GM19193 (cell line): Measurements from ENCODE around the gene GFAP.

Experiments used
- POLR2A ChIP-seq: IDR thresholded peaks from 4 replicates; pipeline ENCODE4 v1.6.1; 2011; ENCODE audit not compliant: insufficient read depth, insufficient read length; ENCODE audit errors: extremely low read depth

Gene GFAP

DNA sequence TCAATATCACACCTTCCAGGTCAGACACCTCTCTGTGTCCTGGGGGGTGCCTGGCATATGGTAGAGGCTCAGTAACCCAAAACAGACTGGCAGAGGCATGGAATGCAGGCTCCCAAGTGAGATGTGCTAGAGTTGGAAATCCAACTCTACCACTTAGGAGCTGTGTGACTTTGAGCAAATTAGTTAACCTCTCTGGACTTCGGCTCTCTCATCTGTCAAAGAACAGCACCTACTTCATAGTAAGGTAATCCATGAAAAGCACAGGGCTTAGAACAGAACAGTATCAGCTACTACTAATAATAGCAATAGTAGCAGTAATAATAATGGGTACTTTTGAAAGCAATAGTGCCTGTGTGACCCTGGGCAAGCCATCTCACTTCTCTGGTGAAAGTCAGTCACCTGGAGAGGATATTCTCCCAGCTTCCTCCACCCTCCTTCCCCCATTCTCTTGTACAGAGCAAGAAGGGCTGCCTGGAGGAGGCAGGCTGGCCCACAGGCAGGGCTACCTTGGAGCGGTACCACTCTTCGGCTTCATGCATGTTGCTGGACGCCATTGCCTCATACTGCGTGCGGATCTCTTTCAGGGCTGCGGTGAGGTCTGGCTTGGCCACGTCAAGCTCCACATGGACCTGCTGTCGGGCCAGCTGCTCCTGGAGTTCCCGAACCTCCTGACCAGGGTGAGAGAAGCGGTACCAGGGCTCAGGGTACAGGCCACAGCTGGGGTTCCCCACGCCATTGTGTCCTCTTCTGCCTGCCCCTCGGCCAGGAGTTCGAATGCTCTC lies 2.3 kb downstream of the GFAP start:
- TF ChIP-seq POLR2A, result no peak

DNA sequence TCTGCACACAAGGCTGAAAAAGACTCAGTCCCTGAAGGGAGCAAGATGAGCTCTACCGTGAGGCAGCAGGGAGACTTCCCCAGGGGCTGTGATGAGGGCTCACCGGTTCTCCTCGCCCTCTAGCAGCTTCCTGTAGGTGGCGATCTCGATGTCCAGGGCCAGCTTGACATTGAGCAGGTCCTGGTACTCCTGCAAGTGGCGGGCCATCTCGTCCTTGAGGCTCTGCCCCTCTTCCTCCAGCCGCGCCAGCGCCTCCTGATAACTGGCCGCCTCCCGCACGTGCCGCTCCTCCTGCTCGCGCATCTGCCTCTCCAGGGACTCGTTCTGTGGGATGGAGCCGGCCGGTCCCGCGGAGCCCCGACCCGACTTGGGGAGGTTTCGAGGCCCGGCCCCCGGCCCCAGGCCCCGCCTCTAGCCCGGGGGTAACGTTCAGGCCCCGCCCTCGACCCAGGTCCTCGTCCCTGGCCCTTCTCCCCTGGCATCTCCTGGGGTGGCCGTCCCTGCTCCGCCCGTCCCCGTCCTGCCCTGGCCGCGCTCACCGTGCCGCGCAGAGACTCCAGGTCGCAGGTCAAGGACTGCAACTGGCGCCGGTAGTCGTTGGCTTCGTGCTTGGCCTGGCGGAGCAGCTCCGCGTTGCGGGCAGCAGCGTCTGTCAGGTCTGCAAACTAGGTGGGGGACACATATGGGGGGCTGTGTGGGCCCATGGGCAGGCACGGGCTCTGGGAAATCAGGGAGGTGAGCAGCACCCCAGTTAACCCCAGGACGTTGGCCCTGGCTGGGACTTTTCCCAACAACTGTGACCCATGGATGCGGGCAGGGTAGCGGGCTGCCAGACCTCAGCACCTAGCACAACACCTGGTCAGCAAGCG lies 3.9 kb downstream of the GFAP start:
- TF ChIP-seq POLR2A, result no peak

GRCh38 chr17:44910231-44911106 lies 4.8 kb downstream of the GFAP start:
- TF ChIP-seq POLR2A, result no peak

DNA sequence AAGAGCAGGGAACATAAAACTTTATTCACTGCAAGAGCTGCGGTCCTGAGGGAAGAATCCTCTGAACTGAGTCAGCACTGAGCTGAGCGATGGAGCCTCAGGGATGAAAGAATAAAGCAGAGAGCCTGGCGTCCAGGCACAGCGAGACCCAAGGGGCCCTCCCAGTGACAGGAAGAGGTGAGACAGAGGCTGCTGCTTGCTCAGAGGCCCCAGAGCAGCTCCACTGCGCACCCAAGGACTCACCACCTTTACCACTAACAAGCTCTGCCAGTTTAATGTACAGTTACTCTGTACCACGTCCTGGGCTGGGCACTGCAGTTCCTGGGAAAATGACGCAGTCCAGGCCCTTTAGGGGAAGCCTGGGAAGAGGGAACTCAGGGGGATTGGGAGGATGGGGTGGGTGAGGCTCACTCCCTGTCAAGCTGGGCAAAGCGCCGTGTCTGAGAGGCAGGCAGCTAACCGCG lies 5.6 kb downstream of the GFAP start:
- no peak for TF ChIP-seq POLR2A

DNA sequence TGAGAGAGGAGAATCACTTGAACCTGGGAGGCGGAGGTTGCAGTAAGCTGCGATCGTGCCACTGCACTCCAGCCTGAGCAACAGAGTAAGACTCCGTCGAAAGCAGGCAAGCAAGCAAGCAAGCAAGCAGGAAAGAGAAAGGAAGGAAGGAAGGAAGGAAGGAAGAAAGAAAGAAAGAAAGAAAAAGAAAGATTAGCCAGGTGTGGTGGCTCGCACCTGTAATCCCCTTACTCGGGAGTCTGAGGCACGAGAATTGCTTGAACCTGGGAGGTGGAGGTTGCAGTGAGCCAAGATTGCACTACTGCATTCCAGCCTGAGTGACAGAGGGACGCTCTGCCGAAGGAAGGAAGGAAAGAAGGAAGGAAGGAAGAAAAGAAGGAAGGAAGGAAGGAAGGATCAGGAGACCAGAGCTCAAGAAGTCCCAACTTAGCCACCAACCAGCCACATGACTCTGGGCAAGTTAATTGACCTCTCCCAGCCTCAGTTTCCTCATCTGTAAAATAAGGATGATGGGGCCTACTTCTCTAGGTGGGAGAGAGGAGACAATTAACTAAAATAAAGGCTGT lies 6.5 kb downstream of the GFAP start:
- TF ChIP-seq POLR2A, result no peak

DNA sequence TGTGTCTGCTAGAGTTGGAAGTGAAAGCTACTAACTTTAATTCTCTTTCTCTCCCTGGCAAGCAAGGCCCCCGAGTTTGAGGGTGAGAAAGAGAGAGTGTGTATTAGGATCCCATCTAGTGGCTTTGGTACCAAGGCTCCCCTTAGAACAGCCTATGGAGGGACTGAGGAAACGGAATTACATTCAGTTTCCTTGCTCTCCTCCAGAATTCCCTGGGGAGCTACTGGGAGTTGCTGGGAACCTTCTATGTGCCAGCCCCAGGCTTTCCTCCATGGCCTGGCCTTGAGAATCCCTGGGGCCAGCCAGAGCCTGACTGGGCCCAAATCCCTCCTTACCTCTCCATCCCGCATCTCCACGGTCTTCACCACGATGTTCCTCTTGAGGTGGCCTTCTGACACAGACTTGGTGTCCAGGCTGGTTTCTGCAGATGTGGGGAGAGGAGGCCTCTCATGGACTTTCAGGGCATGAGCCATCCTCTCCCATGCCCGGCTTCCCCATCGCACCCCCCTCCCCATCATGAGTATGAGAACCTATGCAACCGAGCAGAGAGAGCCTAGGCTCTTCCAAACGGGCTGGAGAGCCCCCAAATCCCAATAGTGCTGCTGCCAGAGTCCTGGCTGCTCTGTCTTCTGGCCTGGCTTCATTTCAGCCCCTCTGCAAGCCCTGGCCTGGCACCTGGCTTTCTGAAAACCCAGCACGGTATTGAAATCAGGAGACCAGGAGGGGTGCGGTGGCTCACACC lies 7.4 kb downstream of the GFAP start:
- no peak for TF ChIP-seq POLR2A

DNA sequence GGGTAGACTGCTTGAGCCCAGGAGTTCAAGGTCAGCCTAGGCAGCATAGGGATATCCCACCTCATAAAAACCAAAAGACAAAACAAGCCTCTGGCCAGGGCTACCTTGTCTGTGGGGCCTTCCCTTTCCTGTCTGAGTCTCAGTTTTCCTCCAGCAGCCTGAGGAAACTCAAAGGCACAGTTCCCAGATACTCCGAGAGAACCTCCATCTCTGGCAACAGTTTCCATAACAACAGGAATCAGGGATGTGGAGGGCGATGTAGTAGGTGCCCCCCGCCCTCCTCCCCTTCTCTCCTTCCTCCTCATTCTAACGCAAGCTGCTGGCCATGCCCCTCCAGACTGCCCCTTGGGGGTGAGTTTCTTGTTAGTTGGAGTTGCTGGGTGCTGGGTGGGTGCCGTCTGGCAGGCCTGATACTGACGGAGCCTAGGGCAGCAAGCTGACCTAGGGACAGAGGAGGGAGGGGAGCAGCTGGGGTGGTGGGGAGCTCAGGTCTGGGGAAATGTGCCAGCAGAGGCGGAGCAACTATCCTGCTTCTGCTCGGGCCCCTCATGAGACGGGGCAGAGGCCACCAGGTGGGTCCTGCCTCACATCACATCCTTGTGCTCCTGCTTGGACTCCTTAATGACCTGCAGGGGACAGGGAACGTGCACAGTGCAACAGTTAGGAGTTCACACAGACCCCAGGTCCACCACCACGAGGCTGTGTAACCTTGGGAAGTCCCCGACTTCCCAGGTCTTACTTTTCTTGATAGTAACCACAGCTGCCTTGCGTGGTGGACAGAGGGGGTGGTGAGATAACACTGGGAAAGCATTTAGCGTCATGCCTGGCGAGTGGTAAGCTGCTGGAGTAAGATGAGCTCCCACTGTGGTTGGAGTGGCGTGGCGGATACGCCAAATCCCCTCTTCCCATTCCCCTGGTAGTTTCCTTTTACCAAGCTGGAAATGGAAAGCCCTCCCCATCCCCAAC lies 8.3 kb downstream of the GFAP start:
- no peak for TF ChIP-seq POLR2A

DNA sequence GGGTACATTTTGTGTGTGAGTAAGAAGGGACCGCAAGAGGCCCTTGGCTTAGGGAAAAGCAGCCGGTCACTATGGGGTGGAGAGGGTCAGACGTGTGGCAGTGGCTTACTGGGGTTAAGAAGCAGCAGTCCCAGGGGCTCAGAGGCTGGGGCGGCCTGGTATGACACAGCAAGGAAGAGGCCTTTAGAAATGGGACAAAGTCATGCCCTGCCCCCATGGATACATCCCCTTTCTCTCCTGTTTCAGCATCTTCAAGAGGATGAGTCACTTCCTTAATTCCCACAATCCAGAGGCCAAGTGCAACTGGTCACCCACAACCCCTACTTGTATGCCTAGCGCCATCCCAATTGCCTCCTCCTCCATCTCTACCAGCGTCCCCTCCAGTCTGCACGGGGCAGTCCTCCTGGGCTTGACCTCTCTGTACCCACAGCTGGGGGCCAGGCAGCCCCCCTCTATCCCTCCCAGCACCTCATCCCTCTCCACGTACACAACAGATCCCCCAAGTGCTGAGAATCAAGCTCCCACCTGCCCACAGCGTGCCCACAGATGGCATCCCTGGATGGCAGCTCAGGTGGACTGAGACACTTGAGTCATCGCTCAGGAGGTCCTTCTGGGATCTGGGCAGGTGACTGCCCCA lies 9.2 kb downstream of the GFAP start:
- TF ChIP-seq POLR2A, result no peak

DNA sequence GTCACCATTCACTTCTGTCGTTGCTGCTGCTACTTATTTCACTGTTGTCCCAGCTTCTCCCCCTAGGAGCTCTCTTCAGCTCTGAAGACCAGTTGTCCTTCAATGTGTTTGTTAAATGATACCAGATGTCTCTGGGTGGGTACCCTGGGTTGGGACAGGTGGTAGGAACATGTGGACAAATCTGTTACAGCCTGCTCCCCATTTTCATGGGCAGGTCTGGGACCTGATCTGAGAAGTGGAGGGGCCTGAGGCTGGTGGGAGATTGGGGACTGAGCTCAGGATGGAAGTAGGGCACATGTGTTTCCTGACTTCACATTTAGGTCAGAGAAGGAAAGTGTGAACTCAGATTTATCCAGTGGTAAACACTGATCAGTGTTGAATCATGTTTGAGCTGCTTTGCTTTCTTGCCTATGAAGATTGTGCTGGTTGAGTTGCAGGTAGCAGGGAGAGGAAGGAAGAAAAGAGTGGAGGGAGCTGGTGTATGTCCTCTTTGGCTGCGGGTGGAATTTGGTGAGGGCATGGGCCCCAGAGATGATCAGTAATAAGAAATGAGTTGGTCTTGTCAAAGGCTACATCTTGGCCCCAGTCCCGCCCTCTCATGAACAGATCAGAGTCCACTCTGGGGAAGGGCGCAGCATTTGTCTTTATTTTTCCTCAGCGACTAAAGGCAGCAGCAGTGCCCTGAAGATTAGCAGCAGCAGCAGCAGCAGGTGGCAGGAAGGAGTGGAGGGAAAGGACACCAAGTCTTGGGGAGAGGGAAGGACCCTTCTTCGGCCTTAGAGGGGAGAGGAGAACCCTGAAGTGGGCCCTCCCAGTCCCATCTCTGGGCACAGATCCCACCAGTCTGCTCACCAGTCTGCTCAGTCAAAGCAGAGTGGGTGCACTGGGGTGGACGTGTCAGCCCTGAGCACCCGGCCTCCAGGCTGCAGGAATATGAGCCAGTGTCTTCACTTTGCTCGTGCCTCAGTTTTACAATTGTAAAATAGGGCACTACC lies 10.0 kb downstream of the GFAP start:
- TF ChIP-seq POLR2A, result no peak

GRCh38 chr17:44904001-44904984 lies 11.0 kb downstream of the GFAP start:
- no peak for TF ChIP-seq POLR2A
